IMR-90 (cell line): Measurements from ENCODE around the gene POLR2F. TPM values are rescaled to one million over a fixed set of nuclear protein-coding genes. Genes with fewer than 3 reads are reported as not detected.

ENCODE experiments used
- ATAC-seq: fragments of 200-7000 bp; cut with Tn5 transposase; 2 replicates; pipeline ENCODE4 v1.9.1; 2020; ENCODE audit warnings: low read depth, mild to moderate bottlenecking, moderate library complexity
- BruUV-seq: library from RNA; stranded (reverse); fragments of 400-500 nt; replicated peaks from 2 replicates; lab custom pipeline; 2021; lab: Mats Ljungman, UMichigan
- CTCF ChIA-PET: fragments of 300-600 bp; formaldehyde crosslinking; extraction: SDS; loops from one replicate; lab custom pipeline; 2021; ENCODE audit warnings: antibody characterized with exemption; lab: Yijun Ruan, JAX
- POLR2A ChIA-PET: fragments of 300-600 bp; sonication (Branson Sonifier 250); formaldehyde crosslinking; loops from one replicate; lab custom pipeline; 2022; ENCODE audit warnings: antibody characterized with exemption; ENCODE audit not compliant: unreplicated experiment; lab: Charles Lee
- DNase-seq: peaks from one replicate; pipeline ENCODE4 v3.0.0; 2013
- H2AFZ ChIP-seq: replicated peaks from 2 replicates; pipeline ENCODE3; 2013; ENCODE audit warnings: low read length, mild to moderate bottlenecking; ENCODE audit not compliant: poor library complexity
- H2AK5ac ChIP-seq: 2 replicates; pipeline ENCODE4 v1.6.1; 2013; ENCODE audit warnings: low read depth, low read length, inconsistent platforms
- H2AK9ac ChIP-seq: replicated peaks from 2 replicates; pipeline ENCODE3; 2013; ENCODE audit warnings: mild to moderate bottlenecking, low read depth, low read length, moderate library complexity; ENCODE audit not compliant: poor library complexity
- H2BK120ac ChIP-seq: 2 replicates; pipeline ENCODE4 v1.6.1; 2013; ENCODE audit warnings: low read depth, low read length, inconsistent platforms
- H2BK15ac ChIP-seq: 3 replicates; pipeline ENCODE4 v1.6.1; 2013; ENCODE audit warnings: low read depth, low read length, inconsistent platforms
- H2BK20ac ChIP-seq: 2 replicates; pipeline ENCODE4 v1.6.1; 2013; ENCODE audit warnings: low read depth, mild to moderate bottlenecking, inconsistent platforms, low read length, moderate library complexity
- H2BK5ac ChIP-seq: 2 replicates; pipeline ENCODE4 v1.6.1; 2013; ENCODE audit warnings: mild to moderate bottlenecking, low read depth, low read length, inconsistent platforms; ENCODE audit not compliant: poor library complexity, severe bottlenecking
- H3K14ac ChIP-seq: replicated peaks from 2 replicates; pipeline ENCODE4 v1.6.1; 2013; ENCODE audit warnings: low read depth, low read length, inconsistent platforms
- H3K18ac ChIP-seq: 2 replicates; pipeline ENCODE4 v1.6.1; 2013; ENCODE audit warnings: low read depth, low read length, control low read depth
- H3K23ac ChIP-seq: 2 replicates; pipeline ENCODE4 v1.6.1; 2013; ENCODE audit warnings: low read depth, low read length, inconsistent platforms
- H3K27ac ChIP-seq: 2 replicates; pipeline ENCODE4 v1.5.1; 2013; ENCODE audit warnings: mild to moderate bottlenecking, control low read depth, low read length; ENCODE audit not compliant: insufficient read depth
- H3K27me3 ChIP-seq: 2 replicates; pipeline ENCODE4 v1.6.1; 2013; ENCODE audit warnings: low read length; ENCODE audit not compliant: control insufficient read depth, insufficient read depth
- H3K36me3 ChIP-seq: 2 replicates; pipeline ENCODE4 v1.6.1; 2013; ENCODE audit warnings: low read length, mixed read lengths; ENCODE audit not compliant: control insufficient read depth, insufficient read depth
- H3K4ac ChIP-seq: 2 replicates; pipeline ENCODE4 v1.6.1; 2013; ENCODE audit warnings: low read depth, low read length, inconsistent platforms
- H3K4me1 ChIP-seq: 2 replicates; pipeline ENCODE4 v1.6.1; 2013; ENCODE audit warnings: low read length, mixed read lengths; ENCODE audit not compliant: control insufficient read depth, insufficient read depth
- H3K4me2 ChIP-seq: 2 replicates; pipeline ENCODE4 v1.6.1; 2013; ENCODE audit warnings: low read depth, mild to moderate bottlenecking, control low read depth, low read length, moderate library complexity
- H3K4me3 ChIP-seq: 2 replicates; pipeline ENCODE4 v1.5.1; 2013; ENCODE audit warnings: low read depth, mild to moderate bottlenecking, control low read depth, low read length, moderate library complexity; ENCODE audit not compliant: insufficient read depth
- H3K56ac ChIP-seq: 2 replicates; pipeline ENCODE4 v1.6.1; 2013; ENCODE audit warnings: low read length, inconsistent platforms; ENCODE audit not compliant: insufficient read depth; ENCODE audit errors: extremely low read depth
- H3K79me1 ChIP-seq, 2 experiments: 2 replicates each; pipeline ENCODE4 v1.6.1; 2013; ENCODE audit warnings: low read length in 2 of 2, inconsistent platforms in 1 of 2, low read depth in 1 of 2
- H3K9ac ChIP-seq: 2 replicates; pipeline ENCODE4 v1.6.1; 2013; ENCODE audit warnings: low read depth, low read length, control low read depth
- H3K9me1 ChIP-seq: 2 replicates; pipeline ENCODE4 v1.6.1; 2013; ENCODE audit warnings: low read length, inconsistent platforms; ENCODE audit not compliant: insufficient read depth
- H3K9me3 ChIP-seq: 2 replicates; pipeline ENCODE4 v1.6.1; 2013; ENCODE audit warnings: low read length; ENCODE audit not compliant: control insufficient read depth, insufficient read depth
- H4K20me1 ChIP-seq: 2 replicates; pipeline ENCODE4 v1.6.1; 2013; ENCODE audit warnings: low read length, inconsistent platforms; ENCODE audit not compliant: insufficient read depth
- H4K5ac ChIP-seq: 2 replicates; pipeline ENCODE4 v1.6.1; 2013; ENCODE audit warnings: mild to moderate bottlenecking, low read depth, low read length, control low read depth
- H4K8ac ChIP-seq, 2 experiments: 2 replicates each; pipeline ENCODE4 v1.6.1; 2013; ENCODE audit warnings: low read depth in 2 of 2, low read length in 2 of 2, control low read depth in 1 of 2, inconsistent platforms in 1 of 2
- H4K91ac ChIP-seq: 2 replicates; pipeline ENCODE4 v1.6.1; 2013; ENCODE audit warnings: low read depth, low read length, inconsistent platforms; ENCODE audit not compliant: insufficient read depth
- CEBPB ChIP-seq: IDR thresholded peaks from 2 replicates; pipeline ENCODE4 v1.6.1; 2012; ENCODE audit warnings: low read depth, low read length, improper control_type of control experiment
- CHD1 ChIP-seq: IDR thresholded peaks from 2 replicates; pipeline ENCODE4 v1.6.1; 2012; ENCODE audit warnings: low read depth, low read length, improper control_type of control experiment
- NFE2L2 ChIP-seq: fragments of 150-350 bp; IDR thresholded peaks from 2 replicates; pipeline ENCODE4 v1.6.1; 2016; ENCODE audit warnings: low read depth, mild to moderate bottlenecking, low read length
- POLR2A ChIP-seq: IDR thresholded peaks from 2 replicates; pipeline ENCODE4 v1.6.1; 2012; ENCODE audit warnings: mild to moderate bottlenecking, low read depth, low read length
- RFX5 ChIP-seq: IDR thresholded peaks from 2 replicates; pipeline ENCODE4 v1.8.0; 2012; ENCODE audit warnings: low read depth, mild to moderate bottlenecking, low read length, moderate library complexity
- WGBS, 2 experiments: methylation state at CpG; one replicate each; pipeline versions ENCODE4 v1.1.5 to v1.1.7; 2013; ENCODE audit warnings: missing lambda C conversion rate in 2 of 2; ENCODE audit not compliant: insufficient read length in 1 of 2; ENCODE audit errors: extremely low coverage in 2 of 2; 5-methylcytosine and 5-hydroxymethylcytosine counted together
- dilution Hi-C: fragments of 300-500 bp; cut with HindIII; formaldehyde crosslinking; loops from one replicate; pipeline ENCODE4 v1.14.3; 2018; ENCODE audit warnings: low sequenced_read_pairs; ENCODE audit not compliant: unreplicated experiment
- in situ Hi-C: fragments of 300-500 bp; cut with MboI; formaldehyde crosslinking; loops from 3 replicates; pipeline ENCODE4 v1.14.3; 2019; ENCODE audit warnings: low sequenced_read_pairs, inconsistent platforms, mixed read lengths
- intact Hi-C: fragments of 100-400 bp; cut with micrococcal nuclease; formaldehyde crosslinking; loops from 2 replicates; pipeline ENCODE4 v1.10.0; 2022
- polyA plus RNA-seq, 3 experiments: library from polyadenylated mRNA; depleted of rRNA; stranded (reverse); fragments of >200 nt; gene quantifications; 2 replicates each; pipeline ENCODE4 v1.2.3, GENCODE V29; 2012; ENCODE audit warnings: low replicate concordance in 1 of 3
- total RNA-seq: library from RNA; depleted of rRNA; stranded (reverse); fragments of >200 nt; gene quantifications from 2 replicates; pipeline ENCODE4 v1.2.3, GENCODE V29; 2012

Gene POLR2F
- total and polyA plus RNA-seq, 2 of the 4 experiments (the other 2 are of a cell fraction): 26.0 to 147 TPM

GRCh38 chr22:37989146-37990045 lies 35.9 kb downstream of the POLR2F start:
- dilution Hi-C loops: no loop called here
- H2AK9ac ChIP-seq: no peak overlapping the region
- no TSS peak for BruUV-seq

More at GRCh38 chr22:37989146-37990045, 35.9 kb downstream of the POLR2F start:
- Histone ChIP-seq H3K27ac (no peak overlapping the region), H3K56ac (no peak overlapping the region), H3K9me3 (no peaks in the 10 kb centered on the region), H3K18ac (no peak overlapping the region), H4K20me1 (no peaks in the 10 kb centered on the region), H3K9me1 (peaks cover 8% of the 10 kb centered on the region; the same call in 1 of the 2 replicates), H4K8ac (no peak overlapping the region), H2BK15ac (no peak overlapping the region), H3K14ac (no peak overlapping the region), H3K23ac (no peak overlapping the region), H2BK20ac (no peak overlapping the region), H2AFZ (no peak overlapping the region), H3K27me3 (no peaks in the 10 kb centered on the region; the same call in 1 of the 2 replicates), H3K4me1 (no peaks in the 10 kb centered on the region), H3K79me1 (no peaks in the 10 kb centered on the region), H4K91ac (no peak overlapping the region), H2BK5ac (no peak overlapping the region), H3K4me3 (no peak overlapping the region), H4K5ac (no peak overlapping the region), H3K4ac (no peak overlapping the region), H3K36me3 (no peaks in the 10 kb centered on the region), H2BK120ac (no peak overlapping the region), H2AK5ac (no peak overlapping the region), H3K4me2 (no peak overlapping the region), H3K9ac (no peak overlapping the region)
- DNase-seq (no peak), ATAC-seq (no peak)
- WGBS, 2 experiments: 88% methylated on average over 8 of the region's 14 CpGs; no CpG with 5 or more reads in 1 of the 2 experiments
- intact Hi-C loops: no loop called here
- in situ Hi-C loops: no loop called here
- ChIA-PET POLR2A (no interaction called here), CTCF (no interaction called here)
- TF ChIP-seq NFE2L2 (no peak), POLR2A (no peak), CEBPB (no peak), CHD1 (no peak), RFX5 (no peak)
